Nephron progenitor cell (in vitro differentiated cells): ENCODE measurements around the gene GRAMD1A.
A peak's percentile ranks its signal among the peaks of the same experiment; 100 is the strongest.

ENCODE experiments used
- DNase-seq: peaks from one replicate; pipeline ENCODE4 v3.0.0; 2021
- H3K27ac Mint-ChIP-seq: 2 replicates; pipeline ENCODE4 v1.8.0; 2021; ENCODE audit warnings: mild to moderate bottlenecking, moderate library complexity, mixed read lengths
- H3K27me3 Mint-ChIP-seq: 2 replicates; pipeline ENCODE4 v1.8.0; 2021; ENCODE audit warnings: mild to moderate bottlenecking, low read depth, mixed read lengths; ENCODE audit not compliant: poor library complexity
- H3K36me3 Mint-ChIP-seq: 2 replicates; pipeline ENCODE4 v1.8.0; 2021; ENCODE audit warnings: low read depth, mixed read lengths
- H3K4me1 Mint-ChIP-seq: 2 replicates; pipeline ENCODE4 v1.8.0; 2021; ENCODE audit warnings: mixed read lengths
- H3K4me3 Mint-ChIP-seq: 2 replicates; pipeline ENCODE4 v1.8.0; 2021; ENCODE audit warnings: mild to moderate bottlenecking, moderate library complexity, mixed read lengths
- H3K9me3 Mint-ChIP-seq: 2 replicates; pipeline ENCODE4 v1.8.0; 2021; ENCODE audit warnings: mild to moderate bottlenecking, moderate library complexity, mixed read lengths
- TF ChIP-seq, protein P1 (sequence below): fragments of 200-600 bp; sonication (generic); IDR thresholded peaks from 2 replicates; pipeline ENCODE4 v1.5.0; 2021; ENCODE audit warnings: antibody characterized with exemption

GRAMD1A gene

GRCh38 chr19:34999498-35000337, at the start of gene GRAMD1A:
Gene GRAMD1A, plus strand, starts transcription at chr19:35000323. Its CDS starts 156 bp downstream, at chr19:35000479.
- peak within 1 kb of the TSS; percentile 98 for H3K4me3 Mint-ChIP-seq
- TF ChIP-seq, protein P1, sequence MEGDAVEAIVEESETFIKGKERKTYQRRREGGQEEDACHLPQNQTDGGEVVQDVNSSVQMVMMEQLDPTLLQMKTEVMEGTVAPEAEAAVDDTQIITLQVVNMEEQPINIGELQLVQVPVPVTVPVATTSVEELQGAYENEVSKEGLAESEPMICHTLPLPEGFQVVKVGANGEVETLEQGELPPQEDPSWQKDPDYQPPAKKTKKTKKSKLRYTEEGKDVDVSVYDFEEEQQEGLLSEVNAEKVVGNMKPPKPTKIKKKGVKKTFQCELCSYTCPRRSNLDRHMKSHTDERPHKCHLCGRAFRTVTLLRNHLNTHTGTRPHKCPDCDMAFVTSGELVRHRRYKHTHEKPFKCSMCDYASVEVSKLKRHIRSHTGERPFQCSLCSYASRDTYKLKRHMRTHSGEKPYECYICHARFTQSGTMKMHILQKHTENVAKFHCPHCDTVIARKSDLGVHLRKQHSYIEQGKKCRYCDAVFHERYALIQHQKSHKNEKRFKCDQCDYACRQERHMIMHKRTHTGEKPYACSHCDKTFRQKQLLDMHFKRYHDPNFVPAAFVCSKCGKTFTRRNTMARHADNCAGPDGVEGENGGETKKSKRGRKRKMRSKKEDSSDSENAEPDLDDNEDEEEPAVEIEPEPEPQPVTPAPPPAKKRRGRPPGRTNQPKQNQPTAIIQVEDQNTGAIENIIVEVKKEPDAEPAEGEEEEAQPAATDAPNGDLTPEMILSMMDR = no peak
- peak within 1 kb of the TSS; percentile 98 for H3K27ac Mint-ChIP-seq
- peak; percentile 86 for DNase-seq
- H3K27me3 Mint-ChIP-seq = no peaks in the 10 kb centered on the region
- H3K9me3 Mint-ChIP-seq = peaks cover 6% of the 10 kb centered on the region
- peaks cover 61% of the 10 kb centered on the region for H3K4me1 Mint-ChIP-seq
- no peaks in the 10 kb centered on the region for H3K36me3 Mint-ChIP-seq

- Mint-ChIP-seq H3K27ac (no peak overlapping the region), H3K4me1 (no peaks in the 10 kb centered on the region), H3K9me3 (peaks cover 97% of the 10 kb centered on the region)
Measured at GRCh38 chr19:34953092-34953491, 47.0 kb upstream of the GRAMD1A start.

DNA sequence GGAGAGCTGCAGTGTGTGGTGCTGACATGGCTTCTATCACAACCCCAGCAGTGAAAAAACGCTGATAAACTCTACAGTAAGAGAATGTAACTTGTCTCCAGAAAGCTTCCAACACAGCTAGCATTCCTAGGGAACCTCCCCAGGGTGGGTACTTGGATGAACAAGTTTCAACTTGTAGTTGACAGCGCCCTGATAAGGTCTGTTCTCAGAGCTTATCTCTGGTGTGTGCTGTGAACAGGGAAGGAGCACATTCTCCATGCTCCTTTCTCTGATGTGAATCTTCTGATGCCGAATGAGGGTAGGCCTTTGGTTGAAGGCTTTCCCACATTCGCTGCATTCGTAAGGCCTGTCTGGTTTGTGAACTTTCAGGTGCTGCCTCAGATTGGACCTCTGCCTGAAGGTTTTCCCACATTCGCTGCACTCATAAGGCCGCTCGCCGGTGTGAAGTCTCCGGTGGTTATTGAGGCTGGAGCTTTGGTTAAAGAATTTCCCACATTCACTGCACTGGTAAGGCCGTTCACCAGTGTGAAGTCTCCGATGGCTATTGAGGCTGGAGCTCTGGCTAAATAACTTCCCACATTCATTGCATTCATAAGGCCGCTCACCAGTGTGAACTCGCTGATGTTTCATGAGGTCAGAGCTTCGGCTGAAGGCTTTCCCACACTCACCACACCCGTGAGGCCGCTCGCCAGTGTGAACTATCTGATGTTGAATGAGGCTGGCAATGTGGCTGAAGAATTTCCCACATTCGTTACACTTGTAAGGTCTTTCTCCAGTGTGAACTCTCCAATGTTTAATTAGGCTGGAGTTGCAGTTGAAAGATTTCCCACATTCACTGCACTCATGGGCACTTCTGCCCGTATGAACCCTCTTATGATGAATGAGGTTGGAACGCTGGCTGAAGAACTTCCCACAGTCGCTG, 42.0 kb upstream of the GRAMD1A start:
- TF ChIP-seq, protein P1 = no peak
- peaks cover 5% of the 10 kb centered on the region for H3K4me1 Mint-ChIP-seq
- no peak overlapping the region for H3K27ac Mint-ChIP-seq
- no peak for DNase-seq
- no peak overlapping the region for H3K4me3 Mint-ChIP-seq
- H3K36me3 Mint-ChIP-seq = peaks cover 97% of the 10 kb centered on the region
- peaks cover 97% of the 10 kb centered on the region for H3K9me3 Mint-ChIP-seq
- H3K27me3 Mint-ChIP-seq = peaks cover 15% of the 10 kb centered on the region

More at GRCh38 chr19:34953092-34953491, 47.0 kb upstream of the GRAMD1A start:
- Mint-ChIP-seq H3K36me3 (peaks cover 84% of the 10 kb centered on the region), H3K27me3 (peaks cover 5% of the 10 kb centered on the region), H3K4me3 (no peak overlapping the region)
- TF ChIP-seq, protein P1 = no peak
- DNase-seq = no peak

- Mint-ChIP-seq H3K27me3 (peaks cover 15% of the 10 kb centered on the region), H3K9me3 (peaks cover 91% of the 10 kb centered on the region), H3K4me1 (peaks cover 9% of the 10 kb centered on the region), H3K36me3 (peaks cover 89% of the 10 kb centered on the region), H3K27ac (no peak overlapping the region), H3K4me3 (no peak overlapping the region)
- TF ChIP-seq, protein P1 = no peak
- DNase-seq = no peak
Measured at GRCh38 chr19:34959021-34959420, 41.1 kb upstream of the GRAMD1A start.

DNA sequence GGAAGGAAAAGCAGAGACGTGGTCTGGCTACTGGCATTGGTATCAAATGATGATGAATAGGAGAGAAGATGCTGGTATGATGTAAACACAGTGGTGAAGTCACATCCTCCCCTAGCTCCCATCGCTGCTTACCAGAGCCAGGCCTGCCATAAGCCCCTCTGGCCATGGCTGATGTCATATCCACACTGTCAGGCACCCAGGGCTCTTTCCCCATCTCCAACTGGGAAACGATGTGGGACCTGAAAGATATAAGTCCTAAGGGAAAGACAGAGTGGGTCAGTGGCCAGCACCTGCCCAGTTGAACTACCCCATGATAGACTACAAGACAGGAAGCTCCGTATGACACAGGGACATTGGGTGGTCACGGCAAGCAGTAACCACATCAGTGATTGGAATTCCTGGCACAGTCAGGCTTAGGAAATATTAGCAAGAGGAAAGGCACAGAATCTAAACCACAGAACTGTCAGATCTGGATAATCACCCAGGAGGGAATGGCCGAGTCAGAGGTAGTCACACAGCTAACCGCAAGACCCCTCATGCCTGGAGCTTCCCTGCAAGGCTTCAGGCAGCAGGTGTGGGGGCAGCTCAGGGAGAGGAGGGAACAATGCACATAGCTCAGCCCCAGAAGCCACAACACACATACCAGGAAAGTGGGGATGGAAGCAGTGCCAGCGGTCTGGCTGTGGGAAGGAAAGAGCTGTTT, 39.9 kb upstream of the GRAMD1A start:
- Mint-ChIP-seq H3K27me3 (peaks cover 18% of the 10 kb centered on the region), H3K4me1 (peaks cover 9% of the 10 kb centered on the region), H3K9me3 (peaks cover 88% of the 10 kb centered on the region), H3K27ac (no peak overlapping the region), H3K36me3 (peaks cover 79% of the 10 kb centered on the region), H3K4me3 (no peak overlapping the region)
- DNase-seq = no peak
- TF ChIP-seq, protein P1 = no peak
